Activated CD8-positive, alpha-beta memory T cell treated with anti-CD3 and anti-CD28 coated beads, Interleukin-2, amount 50 U/mL, for 24 hours (primary cell): ENCODE data around the gene ACP6.
A peak's percentile ranks its signal among the peaks of the same experiment; 100 is the strongest.

Experiments used
- DNase-seq: peaks from one replicate; pipeline ENCODE4 v3.0.0-alpha.2; 2020; ENCODE audit errors: extremely low read depth

ACP6 gene

DNA sequence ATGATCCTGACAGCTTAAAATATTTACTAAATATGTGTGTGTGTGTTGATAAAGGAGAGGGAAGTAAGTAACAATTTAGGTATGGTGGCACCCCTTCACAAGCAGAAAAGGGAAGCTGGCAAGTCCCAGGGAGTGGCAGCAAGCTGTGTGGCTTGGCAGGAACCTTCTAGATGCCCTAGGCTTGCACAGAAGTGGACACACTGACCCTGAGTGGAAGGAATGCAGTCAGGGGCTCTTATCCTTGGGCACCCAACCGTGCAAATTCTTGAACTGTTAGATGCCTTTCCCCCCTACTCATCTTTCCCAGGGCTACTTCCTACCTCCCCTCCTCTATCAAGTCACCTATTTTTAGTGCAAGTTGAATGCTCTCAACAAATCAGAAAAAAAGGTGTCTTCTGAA lies 18.9 kb downstream of the ACP6 start:
- DNase-seq: no peak

DNA sequence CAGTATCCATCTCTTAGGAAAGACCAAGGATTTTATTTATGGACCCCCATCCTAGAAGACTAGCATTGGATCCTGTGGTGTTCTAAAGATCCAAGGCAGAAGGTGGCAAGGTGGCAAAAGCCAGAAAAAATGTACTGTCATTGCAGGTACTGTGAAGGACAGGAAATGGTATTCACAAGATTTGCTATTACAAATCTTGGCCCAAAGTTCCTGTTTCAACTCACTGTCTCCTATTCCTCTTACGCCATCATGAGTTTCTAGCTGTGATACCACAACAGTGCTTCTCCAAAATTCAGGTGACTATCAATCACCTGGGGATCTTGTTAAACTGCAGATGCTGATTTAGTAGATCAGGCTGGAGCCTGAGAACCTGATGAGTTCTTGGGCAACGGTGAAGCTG lies 21.4 kb downstream of the ACP6 start:
- no peak for DNase-seq

DNA sequence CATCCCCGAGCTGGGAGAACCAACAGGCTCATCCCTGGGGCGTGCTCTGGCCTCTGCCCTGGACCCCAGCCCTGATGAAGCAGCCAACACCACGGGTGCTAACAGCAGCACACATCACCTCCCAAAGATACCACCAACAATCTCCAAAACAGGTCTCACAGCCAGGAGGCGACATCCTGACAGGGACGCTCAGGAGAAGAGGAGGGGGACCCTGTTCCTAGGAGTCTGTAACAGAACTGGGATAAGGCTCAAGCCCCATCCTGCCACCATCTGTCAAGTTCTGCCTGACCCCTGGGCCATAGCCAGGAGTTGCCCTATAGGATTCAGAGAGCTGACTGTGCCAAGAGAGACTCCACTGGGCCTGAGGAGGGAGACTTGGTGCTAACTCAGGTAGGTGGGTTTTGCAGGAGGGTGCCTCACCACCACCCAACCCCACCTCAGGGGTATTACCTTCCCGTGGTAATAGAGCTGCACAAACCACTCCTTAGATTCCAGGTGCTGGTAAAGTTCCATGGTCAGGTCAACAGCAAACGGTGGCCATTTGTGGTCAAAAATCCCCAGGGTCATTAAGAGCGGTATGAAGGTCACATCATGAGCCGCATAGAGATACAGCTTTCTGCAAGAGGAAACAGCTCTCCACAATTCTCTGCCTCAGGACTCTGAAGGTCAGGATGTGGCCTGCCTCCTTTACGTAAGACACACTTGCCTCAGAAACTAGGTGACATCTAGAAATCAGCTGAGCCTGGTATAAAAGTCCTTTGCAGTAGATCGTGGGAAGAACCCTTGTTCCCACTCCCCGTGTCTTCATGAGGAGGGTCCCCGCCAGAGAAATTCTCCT lies 22.3 kb downstream of the ACP6 start:
- DNase-seq: no peak

DNA sequence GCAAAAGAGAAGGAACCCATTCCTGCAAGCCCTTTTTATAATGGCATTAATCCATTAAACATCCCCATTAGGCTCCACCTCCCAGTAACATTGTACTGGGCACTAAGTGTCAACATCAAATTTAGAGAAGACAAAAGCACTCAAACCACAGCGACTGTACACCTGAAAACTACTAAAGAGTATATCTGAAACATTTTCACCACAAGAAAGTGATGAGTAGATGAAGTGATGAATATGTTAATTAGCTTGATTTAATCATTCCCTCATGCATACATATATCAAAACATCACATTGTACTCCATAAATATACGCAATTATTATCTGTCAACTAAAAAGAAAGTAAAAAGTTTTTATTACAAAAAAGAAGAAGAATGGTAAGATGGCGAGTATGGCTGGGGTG lies 26.4 kb downstream of the ACP6 start:
- DNase-seq: no peak

DNA sequence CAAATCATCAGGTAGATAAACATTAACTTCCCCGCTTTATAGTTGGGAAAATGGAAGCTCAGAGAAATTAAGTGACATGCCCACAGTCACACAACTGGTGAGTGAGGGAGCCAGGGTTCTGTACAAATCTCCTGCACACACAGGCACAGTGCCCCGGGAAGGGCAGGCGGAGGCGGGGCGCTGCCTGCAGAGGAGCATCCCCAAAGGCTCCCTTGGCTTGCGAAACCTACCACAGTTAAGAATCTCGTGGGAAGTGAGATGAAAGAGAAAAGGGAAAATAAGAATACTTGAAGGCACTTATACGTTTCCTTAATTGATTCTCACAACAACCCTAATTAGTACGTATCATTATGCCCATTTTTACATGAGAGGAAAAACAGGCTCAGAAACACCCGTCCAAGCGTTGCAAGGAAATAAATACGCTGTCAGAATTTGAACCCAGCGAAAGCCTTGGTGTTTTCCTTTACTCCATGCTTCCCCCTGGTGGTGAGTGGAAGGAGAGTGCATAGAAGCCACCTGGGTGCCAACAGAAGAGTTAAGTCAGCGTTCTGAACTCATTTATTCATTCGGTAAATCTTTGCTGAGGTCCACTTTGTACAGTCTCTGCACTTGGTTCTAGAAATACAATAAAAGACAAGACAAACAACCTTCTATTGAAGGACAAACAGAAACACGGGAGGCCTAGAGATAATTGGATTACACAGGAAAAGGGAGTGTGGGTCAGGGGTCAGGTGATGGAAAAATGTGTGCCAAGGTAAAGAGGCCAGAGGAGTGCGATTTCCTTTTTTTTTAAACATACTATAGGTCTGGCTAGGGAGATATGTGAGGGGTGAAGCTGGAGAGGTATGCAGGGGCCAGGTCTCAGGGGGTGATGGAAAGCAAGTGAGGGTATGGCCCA lies 28.4 kb downstream of the ACP6 start:
- DNase-seq: no peak

DNA sequence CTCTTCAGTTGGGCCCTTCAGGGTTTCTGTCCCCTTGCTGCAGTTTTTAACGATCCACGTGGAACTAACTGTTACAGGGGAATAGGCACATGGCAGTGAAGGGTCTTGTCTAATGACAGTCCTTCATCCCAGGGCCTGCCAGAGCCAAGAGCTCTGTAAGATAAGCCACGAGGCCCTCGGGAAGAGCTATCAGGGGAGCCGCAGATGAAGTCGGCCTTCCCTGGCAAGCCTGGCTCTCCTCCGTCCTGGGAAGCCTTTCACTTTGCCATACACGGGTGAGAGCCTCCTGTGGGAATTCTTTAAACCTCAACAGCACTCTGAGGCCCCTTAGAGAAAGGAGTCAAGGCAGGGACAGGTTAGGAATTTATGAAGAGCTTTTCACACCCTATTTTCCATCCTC lies 29.0 kb downstream of the ACP6 start:
- no peak for DNase-seq

DNA sequence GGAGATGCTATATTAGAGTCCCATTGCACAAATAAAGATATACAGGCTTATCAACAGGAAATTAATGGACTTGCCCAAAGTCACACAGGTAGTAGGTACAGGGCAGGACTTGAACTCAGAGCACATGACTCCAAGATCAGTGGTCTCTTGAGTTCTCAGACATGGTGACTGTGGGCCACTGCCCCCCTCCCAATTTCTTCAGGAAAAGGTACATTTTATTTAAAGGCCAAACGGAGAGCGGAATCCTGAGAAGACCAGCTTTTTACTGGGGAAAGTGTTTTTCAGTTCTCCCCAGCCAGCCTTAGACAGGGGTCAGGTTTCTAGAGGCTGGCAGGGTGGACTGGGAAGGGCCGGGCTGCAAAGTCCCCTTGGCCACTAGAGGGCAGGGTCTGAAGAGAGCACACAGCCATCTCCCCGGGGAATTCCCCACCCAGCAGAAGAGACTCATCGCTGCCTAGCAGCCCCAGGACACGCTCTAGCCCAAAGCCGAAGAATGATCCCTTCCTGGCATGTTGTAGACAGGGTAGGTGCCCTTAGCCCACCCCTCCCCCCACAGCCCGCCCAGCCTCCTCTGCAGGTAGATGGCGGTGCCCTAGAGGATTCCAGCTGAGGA lies 29.7 kb downstream of the ACP6 start:
- peak; percentile 60 for DNase-seq

DNA sequence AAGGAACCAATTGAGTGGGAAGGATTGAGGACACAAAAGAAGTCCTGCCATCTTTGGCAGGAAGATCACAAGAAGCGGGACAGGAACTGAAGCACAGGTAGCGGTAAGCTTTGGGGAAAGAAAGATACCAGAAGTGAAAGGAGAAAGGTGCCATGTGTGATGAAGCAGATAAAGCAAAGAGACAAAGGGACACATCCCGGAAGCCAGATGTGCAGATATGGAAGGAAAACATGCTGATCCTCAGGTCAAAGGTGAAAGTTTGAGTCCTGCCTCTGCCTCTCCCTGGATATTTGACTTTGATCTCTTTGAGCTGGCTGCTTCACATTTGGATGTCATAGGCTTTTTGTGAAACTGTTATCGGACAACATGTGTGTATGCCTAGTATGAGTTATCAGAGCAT lies 34.0 kb downstream of the ACP6 start:
- DNase-seq: no peak

DNA sequence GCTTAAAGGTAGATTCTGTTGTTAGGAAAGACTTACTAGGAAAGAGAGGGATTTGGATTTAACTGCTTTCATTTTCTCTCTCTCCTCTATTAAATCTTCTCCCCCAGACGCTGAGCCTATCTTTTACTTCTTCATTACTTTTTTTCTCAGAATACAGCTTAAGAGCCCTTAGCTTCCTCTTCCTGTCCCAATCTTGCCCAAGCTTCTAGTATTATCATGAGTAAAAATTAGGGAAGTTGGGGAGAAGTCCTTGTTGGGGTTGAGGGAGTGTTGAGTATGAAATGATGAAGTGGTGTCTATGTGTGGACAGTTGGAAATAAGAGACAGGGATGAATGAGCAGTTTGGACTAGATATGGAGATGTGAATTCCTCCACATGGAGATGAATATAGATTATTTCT lies 35.0 kb downstream of the ACP6 start:
- DNase-seq: no peak

DNA sequence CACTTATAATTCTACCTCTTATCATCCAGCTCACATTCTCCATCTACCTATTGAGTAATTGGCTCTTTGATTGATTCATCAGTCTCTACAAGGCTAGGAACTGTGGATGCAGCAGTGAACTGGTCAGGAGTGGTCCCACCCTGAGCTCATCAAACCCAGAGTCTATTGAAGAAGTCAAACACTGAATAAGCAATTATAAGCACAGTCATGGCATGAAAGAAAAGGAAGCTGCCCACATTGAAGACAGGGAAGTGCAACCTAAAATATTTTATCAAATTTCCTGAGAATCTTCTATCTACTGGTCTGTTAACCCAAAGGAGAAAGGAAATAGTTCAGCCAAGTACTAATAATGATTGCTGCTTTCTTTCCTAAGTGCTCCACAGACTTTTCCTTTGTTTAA lies 35.7 kb downstream of the ACP6 start:
- DNase-seq: no peak

DNA sequence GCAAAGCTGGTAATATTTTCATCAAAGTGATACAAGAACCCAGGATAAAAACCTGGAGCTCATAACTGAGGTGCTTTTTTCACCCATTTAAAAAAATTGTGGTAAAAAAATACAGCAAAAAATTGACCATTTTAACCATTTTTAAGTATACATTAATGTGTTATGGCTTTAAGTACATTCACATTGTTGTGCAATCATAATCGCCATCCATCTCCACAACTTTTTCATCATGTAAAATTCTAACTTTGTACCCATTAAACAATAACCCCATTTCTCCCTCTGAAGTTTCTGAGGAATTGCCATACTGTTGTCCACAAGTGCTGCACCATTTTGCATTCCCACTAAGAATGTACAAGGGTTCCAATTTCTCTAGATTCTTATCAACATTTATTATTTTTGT lies 36.6 kb downstream of the ACP6 start:
- DNase-seq: no peak

DNA sequence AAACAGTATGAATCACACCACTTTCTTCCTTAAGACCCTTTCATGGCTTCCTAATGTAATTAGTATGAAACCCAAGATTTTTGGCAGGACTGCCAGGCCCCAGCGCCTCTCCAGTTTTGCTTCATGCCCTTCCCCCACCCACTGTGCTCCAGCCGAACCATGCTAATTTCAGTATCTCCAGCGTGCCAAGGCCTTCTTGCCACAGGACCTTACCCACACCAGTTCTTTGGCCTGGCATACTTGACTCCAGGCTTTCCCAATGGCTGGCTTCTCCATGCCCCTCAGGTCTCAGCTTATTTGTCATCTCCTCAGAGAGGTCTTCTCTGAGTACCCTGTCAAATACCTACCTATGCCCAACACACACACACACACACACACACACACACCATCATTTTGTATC lies 38.5 kb downstream of the ACP6 start:
- no peak for DNase-seq

DNA sequence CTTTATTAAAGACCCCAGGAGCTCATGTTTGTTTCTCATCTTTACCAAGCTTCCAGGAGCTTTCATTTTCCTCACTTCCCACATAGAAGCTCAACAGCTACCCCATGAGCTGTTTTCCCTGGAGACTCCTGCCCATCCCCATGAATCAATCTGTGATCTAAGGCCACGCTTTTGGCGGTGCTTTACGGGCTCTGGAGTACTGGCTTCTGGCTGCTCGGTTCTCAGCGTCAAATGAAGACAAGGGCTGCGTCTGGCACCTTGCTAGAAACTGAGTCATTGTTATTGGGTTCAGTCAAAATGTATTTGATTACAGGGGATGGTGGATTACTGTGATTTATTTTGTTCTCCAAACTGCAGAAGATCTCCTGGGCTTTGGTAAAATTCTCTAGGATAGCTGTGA lies 39.9 kb downstream of the ACP6 start:
- no peak for DNase-seq

DNA sequence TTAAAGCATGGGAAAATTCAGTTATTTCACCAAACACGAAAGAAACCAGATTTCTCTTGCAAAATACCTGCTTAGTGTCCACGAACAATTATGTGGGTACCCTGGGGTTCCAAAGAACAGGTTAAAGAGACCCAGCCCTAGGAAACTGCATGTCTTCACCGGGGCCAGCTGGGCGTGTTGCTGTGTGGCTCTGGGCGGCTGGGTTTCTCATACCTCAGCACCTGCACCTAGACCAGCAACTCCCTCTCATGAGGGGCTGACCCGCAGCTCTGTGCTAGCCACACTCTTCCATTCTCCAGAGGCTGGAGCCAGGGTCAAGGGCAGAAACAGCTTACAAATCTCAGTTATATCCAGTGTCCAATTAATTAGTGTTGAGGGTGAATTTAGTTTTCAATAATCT lies 40.3 kb downstream of the ACP6 start:
- no peak for DNase-seq

DNA sequence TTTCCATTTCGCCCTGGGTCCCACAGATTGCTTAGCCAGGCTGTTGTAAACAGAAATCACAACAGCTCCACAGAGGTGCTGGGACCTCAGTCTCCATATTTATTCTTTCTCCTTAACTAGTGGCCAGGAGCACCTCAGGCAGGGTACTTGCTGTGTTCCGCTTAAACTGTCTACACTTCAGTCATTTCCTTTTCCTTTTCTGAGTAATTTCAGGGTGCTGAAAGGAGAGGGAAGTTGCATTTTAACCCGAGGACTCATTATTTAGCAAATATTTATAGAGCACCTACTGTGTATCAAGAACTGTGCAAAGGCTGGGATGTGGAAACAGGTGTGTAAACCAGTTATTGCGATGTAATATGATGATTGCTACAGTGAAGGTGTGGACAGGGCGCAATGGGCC lies 41.9 kb downstream of the ACP6 start:
- no peak for DNase-seq

DNA sequence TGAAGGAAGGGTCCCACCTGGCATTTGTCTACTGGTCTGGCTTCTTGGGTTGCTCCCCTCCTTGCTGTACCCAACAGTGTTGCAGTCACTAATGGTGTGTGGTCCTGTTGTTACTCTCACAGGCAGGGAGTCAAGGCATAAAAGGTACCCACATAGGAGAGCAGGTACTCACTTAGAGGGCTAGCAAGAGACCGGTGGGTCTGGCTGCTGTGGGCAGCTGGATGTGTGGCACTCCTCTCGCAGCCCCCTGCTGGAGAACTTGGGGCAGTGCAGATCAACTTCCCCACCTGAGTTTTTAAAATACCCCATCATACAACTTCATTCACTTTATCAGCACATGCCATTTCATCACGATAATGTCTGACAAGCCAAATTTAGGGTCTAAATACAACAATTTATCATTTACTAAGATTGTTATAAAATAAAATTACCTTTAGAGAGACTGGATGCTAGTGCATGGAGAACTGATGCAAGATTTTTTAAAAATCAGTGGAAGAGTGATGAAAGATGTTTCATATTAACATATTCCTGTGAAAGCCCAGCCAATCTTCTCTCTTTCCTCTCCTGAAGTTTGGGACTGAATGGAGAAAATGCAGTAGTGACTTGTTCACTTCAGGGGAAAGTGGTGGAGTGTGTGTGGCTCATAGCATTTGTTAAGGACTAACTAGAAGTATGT lies 42.8 kb downstream of the ACP6 start:
- no peak for DNase-seq

DNA sequence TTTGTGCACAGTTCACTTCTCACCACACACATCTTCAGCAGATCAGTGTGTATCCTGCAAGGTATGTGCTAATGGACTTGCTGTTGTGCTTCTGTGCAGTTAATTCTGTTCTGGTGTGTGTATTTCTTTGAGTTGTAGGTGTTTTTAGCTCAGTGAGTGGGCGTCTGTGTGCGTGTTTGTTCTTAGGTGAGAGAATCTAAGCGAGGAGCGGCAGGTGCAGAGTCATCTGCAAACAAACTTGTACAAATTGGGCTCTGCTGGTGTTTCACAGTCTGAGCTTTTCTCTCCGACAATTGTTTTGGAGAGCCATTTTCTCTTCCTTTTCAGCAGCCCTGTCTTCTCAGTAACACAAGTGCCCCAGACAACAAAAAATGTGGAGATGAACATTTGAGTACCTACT lies 43.6 kb downstream of the ACP6 start:
- DNase-seq: no peak

DNA sequence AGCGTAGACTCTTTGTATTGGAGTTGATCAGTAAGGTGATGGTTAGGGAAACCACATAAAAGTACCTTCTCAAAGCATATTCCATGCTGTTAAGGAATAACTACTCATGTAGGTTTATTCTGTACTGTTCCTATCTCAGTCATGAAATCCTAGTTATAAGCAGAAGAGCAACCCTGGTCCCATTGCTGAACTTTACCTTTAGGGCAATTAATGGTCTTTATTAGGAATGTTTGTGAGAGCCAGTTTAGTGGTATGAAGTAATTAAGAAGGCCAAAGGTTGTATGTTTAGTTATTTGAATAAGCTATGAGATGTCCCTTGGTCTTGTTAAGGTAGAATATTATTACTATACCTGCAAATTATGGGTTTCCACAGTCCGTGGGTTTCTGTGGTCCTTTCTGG lies 44.0 kb downstream of the ACP6 start:
- no peak for DNase-seq

DNA sequence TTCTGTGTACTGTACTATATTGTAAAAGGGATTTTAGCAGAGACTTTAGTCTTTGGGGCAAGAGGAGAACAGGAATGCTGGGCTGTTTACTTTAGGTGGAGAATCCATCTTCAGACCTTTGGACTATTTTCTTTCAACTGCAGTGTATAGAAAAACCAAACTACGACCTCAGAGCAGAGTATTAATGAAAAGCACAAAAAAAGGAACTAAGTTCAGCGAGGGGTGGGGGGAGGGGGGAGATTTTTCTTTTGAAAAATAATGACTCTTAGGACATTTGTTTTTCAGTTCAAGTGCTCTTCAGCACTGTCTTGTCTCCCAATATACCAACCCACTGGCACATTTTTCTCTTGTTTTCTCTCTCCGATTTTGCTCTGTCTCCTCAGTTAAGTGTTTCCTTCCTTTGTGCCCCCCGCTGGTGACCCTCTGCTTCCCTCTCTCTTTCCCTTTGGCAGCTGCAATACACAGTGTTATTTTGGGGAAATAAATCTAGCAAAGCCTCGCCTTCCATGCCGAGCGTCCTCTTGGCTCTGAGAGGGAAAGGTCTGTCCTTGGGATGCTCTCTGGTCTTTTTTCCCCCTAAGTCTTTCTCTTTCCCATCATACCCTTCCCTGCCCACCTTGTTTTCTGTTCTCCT lies 44.8 kb downstream of the ACP6 start:
- DNase-seq: no peak

DNA sequence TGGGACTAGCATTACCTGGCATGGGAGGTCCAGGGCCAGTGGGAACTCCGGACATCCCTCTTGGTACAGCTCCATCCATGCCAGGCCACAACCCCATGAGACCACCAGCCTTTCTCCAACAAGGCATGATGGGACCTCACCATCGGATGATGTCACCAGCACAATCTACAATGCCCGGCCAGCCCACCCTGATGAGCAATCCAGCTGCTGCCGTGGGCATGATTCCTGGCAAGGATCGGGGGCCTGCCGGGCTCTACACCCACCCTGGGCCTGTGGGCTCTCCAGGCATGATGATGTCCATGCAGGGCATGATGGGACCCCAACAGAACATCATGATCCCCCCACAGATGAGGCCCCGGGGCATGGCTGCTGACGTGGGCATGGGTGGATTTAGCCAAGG lies 45.8 kb downstream of the ACP6 start:
- no peak for DNase-seq

DNA sequence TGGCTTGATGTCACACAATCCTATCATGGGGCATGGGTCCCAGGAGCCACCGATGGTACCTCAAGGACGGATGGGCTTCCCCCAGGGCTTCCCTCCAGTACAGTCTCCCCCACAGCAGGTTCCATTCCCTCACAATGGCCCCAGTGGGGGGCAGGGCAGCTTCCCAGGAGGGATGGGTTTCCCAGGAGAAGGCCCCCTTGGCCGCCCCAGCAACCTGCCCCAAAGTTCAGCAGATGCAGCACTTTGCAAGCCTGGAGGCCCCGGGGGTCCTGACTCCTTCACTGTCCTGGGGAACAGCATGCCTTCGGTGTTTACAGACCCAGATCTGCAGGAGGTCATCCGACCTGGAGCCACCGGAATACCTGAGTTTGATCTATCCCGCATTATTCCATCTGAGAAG lies 46.3 kb downstream of the ACP6 start:
- DNase-seq: no peak

DNA sequence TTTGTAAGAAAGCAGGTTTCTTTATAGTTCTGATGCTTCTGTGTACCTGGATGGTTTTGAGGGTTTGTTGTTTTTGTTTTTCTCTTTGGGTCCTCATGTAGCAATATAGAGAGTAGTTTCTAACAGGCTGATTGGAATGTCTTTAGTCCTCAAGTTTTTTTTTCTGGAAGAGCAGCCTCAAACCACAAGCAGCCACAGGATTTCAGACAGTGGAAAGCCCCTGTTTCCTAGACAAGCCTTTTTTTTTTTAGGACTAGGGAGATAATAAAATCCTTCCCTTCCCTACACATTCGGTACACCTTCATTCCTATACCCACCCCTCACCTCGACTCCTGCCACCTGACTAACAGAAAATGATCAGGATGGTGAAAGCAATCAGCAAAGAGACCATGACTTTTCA lies 47.6 kb downstream of the ACP6 start:
- DNase-seq: no peak
